Adrenal gland (tissue), 12 donors: ENCODE data around the gene RBM5. TPM values are rescaled to one million over a fixed set of nuclear protein-coding genes. Genes with fewer than 3 reads are reported as not detected.

Experiments used
- DNase-seq, 7 donors: peaks; one replicate each; pipeline ENCODE4 v3.0.0-alpha.2; 2019 to 2020
- H3K27ac ChIP-seq, 5 donors: fragments of 200-600 bp; sonication (generic) in 4 of 5; 1 replicate in 3 of 5; 2 replicates in 2 of 5; pipeline versions ENCODE4 v1.5.1 to v1.8.0; 2016 to 2020; ENCODE audit warnings: mild to moderate bottlenecking in 1 of 5
- H3K27me3 ChIP-seq: fragments of 200-600 bp; 2 replicates; pipeline ENCODE4 v1.8.0; 2021
- H3K36me3 ChIP-seq, 2 donors: fragments of 200-600 bp; replicated peaks in 1 of 2; 1 replicate in 1 of 2; 2 replicates in 1 of 2; pipeline versions ENCODE4 v1.5.1 to v1.8.0; 2018 to 2022
- H3K4me1 ChIP-seq, 2 donors: fragments of 200-600 bp; replicated peaks in 1 of 2; 1 replicate in 1 of 2; 2 replicates in 1 of 2; pipeline versions ENCODE4 v1.5.1 to v1.8.0; 2018 to 2021
- H3K4me3 ChIP-seq, 4 donors: fragments of 200-600 bp; sonication (generic) in 3 of 4; one replicate each; pipeline ENCODE4 v1.5.1; 2016 to 2018
- H3K9me3 ChIP-seq, 3 donors: fragments of 200-600 bp; sonication (generic) in 1 of 3; replicated peaks in 1 of 3; 1 replicate in 2 of 3; 2 replicates in 1 of 3; pipeline versions ENCODE4 v1.5.1 to v1.8.0; 2016 to 2021
- POLR2A ChIP-seq, 2 donors: fragments of 450-650 bp; IDR thresholded peaks; one replicate each; pipeline ENCODE4 v1.6.1; 2017; ENCODE audit warnings: antibody characterized with exemption in 2 of 2, mild to moderate bottlenecking in 2 of 2, moderate library complexity in 1 of 2
- WGBS, 4 donors: extraction: QIAGEN DNeasy Blood & Tissue Kit in 2 of 4; methylation state at CpG; one replicate each; pipeline versions ENCODE4 v1.1.5 to v1.1.7; 2013 to 2017; 5-methylcytosine and 5-hydroxymethylcytosine counted together
- intact Hi-C, 2 donors: fragments of 100-400 bp; cut with DNase I; formaldehyde crosslinking; loops; one replicate each; pipeline versions ENCODE4 v1.14.1 to v1.15.0; 2022 to 2023
- polyA plus RNA-seq, 3 donors: library from polyadenylated mRNA; stranded (reverse); fragments of 200-250 nt in 2 of 3; fragments of 350-450 nt in 1 of 3; fragmentation: Illumina TruSeq in 1 of 3; extraction: RNeasy Lipid Tissue Mini Kit (QIAGEN cat#74804) in 1 of 3; gene quantifications; one replicate each; pipeline ENCODE4 v1.2.3, GENCODE V29; 2013 to 2014
- total RNA-seq, 9 donors: library from RNA; depleted of rRNA in 4 of 9; stranded (reverse); fragments of >200 nt in 4 of 9; fragments of 120-200 nt in 1 of 9; fragmentation: NEBNext Ultra II Directional in 1 of 9; extraction: Animal tissue kit (Norgen Biotek cat#: 25700) in 1 of 9; gene quantifications; one replicate each; pipeline versions ENCODE4 v1.1.0 to v1.2.4, GENCODE V29; 2013 to 2023
- TF ChIP-seq, protein P1 (sequence below), 6 experiments: fragments of 450-650 bp in 4 of 6; fragments of 200-600 bp in 2 of 6; sonication (generic) in 1 of 6; IDR thresholded peaks; 1 replicate in 5 of 6; 2 replicates in 1 of 6; pipeline versions ENCODE4 v1.5.1 to v1.8.0; 2016 to 2021; ENCODE audit warnings: antibody characterized with exemption in 6 of 6, mild to moderate bottlenecking in 2 of 6, moderate library complexity in 1 of 6
- donor health status: healthy with polysubstance abuse.
- donor health status: Bipolar disorder and iron deficiency.
- donor health status: DM: yes; HTN: yes; CAD: no.
- donor health status: DM: no; HTN: no; CAD: no.
- donor health status: DM: no; HTN: no; CAD: no.
- donor health status: DM: yes; HTN: yes; CAD: no.

RBM5 gene
- total and polyA plus RNA-seq, 12 donors, result 51.9 to 224 (median 115) TPM

DNA sequence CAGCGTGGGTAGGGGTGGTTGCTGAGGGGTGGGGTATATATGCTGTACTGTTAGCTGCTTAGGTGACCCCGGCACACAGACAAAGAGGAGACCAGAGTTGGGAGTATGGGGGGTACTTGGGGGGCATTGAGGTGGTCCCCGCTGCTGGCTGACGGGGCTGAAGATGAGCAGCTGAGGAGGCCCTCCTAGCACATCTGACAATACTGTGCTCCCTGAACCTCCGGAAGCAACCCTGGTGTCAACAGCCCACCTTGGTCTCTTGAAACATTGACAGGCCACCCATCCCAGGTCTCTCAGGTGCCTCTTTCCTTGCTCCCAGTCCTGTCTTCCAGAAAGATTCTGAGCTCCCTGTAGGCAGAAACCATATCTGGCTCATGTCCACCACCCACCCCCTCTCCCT is 47.2 kb downstream of the RBM5 start:
- intact Hi-C loops, result no loop called here
- Histone ChIP-seq H3K9me3 (no peaks in the 10 kb centered on the region), H3K27me3 (no peaks in the 10 kb centered on the region), H3K27ac (no peak overlapping the region), H3K4me3 (no peak overlapping the region), H3K4me1 (no peaks in the 10 kb centered on the region), H3K36me3 (no peaks in the 10 kb centered on the region)
- 87 to 97% (median 93%) methylated on average over 3 to 5 of the region's 5 CpGs for WGBS, 4 donors
- DNase-seq, result no peak
- no peak for TF ChIP-seq POLR2A (IDR thresholded peaks at IDR 0.05)
- TF ChIP-seq, protein P1, sequence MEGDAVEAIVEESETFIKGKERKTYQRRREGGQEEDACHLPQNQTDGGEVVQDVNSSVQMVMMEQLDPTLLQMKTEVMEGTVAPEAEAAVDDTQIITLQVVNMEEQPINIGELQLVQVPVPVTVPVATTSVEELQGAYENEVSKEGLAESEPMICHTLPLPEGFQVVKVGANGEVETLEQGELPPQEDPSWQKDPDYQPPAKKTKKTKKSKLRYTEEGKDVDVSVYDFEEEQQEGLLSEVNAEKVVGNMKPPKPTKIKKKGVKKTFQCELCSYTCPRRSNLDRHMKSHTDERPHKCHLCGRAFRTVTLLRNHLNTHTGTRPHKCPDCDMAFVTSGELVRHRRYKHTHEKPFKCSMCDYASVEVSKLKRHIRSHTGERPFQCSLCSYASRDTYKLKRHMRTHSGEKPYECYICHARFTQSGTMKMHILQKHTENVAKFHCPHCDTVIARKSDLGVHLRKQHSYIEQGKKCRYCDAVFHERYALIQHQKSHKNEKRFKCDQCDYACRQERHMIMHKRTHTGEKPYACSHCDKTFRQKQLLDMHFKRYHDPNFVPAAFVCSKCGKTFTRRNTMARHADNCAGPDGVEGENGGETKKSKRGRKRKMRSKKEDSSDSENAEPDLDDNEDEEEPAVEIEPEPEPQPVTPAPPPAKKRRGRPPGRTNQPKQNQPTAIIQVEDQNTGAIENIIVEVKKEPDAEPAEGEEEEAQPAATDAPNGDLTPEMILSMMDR (IDR thresholded peaks at IDR 0.05), result no peak

DNA sequence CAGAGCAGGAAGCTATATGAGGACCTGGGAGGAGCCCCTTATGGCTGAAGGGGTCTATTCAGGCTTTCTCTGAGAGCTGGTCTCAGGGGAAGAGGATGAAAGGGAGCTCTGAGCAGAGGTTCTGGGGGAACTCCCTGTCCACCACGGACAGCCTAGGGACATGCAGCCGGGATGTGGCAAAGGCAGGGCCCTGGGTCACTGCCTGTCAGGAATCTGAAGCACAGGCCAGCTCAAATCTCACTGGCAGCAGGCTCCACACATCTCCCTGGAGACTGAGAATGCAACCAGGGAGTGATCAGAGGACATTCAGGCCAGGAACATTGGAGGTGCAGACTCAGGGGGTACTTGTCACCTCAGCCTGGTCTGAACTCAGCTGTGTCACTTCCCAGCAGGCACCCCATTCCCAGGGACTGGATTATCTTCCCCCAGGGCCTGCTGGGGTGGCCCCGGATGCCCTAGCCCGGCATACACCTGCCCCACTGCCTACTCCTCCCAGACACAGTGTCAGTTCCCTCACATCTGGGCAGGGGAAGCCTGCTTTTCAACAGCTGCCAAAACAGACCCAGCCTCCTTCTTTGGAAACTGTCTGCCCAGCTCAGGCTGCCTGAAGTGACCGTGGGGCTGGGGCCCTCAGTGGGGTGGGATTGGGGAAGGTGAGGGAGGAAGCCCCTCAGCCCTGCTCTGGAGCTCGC is 48.1 kb downstream of the RBM5 start:
- TF ChIP-seq, protein P1 (IDR thresholded peaks at IDR 0.05), result no peak
- TF ChIP-seq POLR2A (IDR thresholded peaks at IDR 0.05), result no peak

DNA sequence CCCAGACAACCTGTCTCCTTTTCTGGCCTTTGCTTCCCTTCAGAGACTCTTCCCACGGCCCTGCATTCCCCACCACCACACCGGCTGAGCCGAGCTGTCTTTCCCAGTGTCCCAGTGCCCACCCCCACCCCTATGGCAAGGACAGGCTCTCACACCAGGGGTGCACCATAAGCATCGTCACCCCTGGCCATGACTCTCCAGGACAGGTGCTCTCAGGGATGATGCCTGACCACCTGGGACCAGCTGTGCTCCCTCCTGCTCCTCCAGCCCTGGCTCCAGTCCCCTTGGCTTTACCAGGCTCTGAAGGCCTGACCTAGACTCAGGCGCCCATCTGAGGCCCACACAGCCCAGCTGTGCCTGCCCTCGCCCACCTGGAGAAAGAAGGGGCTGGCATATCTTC is 48.8 kb downstream of the RBM5 start:
- H3K27me3 ChIP-seq, result no peaks in the 10 kb centered on the region
- no peak overlapping the region for H3K4me3 ChIP-seq
- no peaks in the 10 kb centered on the region for H3K9me3 ChIP-seq
- TF ChIP-seq POLR2A (IDR thresholded peaks at IDR 0.05), result no peak
- TF ChIP-seq, protein P1 (IDR thresholded peaks at IDR 0.05), result no peak
- no peak for DNase-seq
- 90 to 96% (median 94%) methylated on average over 4 to 6 of the region's 6 CpGs for WGBS, 4 donors
- intact Hi-C loops, result no loop called here
- no peaks in the 10 kb centered on the region for H3K36me3 ChIP-seq
- H3K27ac ChIP-seq, result no peak overlapping the region
- no peaks in the 10 kb centered on the region for H3K4me1 ChIP-seq

More for the DNA sequence above, 48.1 kb downstream of the RBM5 start:
- Histone ChIP-seq H3K27ac (no peak overlapping the region), H3K36me3 (no peaks in the 10 kb centered on the region), H3K4me1 (no peaks in the 10 kb centered on the region), H3K27me3 (no peaks in the 10 kb centered on the region), H3K9me3 (no peaks in the 10 kb centered on the region), H3K4me3 (no peak overlapping the region)
- intact Hi-C loops, result no loop called here
- DNase-seq, result no peak
- 63 to 76% (median 74%) methylated on average over 4 to 6 of the region's 6 CpGs for WGBS, 4 donors

DNA sequence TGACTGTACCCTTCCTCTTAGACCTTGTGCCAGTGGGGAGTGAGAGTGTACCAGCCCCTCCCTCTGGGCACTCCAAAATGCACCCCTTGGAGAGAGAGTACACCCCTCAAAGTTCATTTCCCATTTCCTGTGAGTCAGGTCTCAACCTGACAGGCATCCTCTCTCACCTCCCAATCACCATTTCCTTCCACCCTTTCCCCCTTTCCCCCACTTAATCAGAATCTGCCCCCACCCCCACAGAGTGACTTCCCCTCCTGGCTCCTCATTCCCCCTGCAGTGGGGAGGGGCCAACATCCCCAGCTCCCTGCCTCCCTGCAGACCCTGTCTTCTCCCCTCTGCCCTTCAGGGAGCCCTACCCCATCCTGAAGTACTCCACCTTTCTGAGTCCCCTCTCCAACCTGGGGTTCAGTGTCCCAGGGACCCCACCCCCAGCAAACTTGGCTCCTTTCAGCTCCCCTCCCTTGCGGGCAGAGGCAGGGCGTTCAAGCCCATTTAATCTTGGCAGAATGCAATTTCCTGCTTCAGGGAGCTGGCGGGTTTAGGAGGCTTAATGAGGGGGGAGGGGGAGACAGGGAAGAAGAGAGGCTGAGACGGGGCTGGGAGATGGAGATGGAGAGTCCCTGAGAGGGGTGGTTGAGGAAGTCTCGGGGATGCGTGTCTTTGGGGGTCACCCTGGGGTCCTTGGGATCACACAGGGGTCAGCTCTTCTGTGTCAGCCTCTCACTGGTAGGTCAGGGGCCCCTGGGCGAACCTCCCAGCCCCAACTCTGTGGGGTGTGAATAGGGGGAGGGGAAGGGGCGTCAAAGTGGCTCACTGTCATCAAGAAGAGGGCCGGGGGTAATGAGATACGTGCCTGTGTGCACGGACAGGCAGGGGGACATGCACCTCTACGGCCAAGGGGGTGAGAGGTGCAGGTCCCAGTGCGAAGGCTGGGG is 49.8 kb downstream of the RBM5 start:
- 33 to 42% (median 38%) methylated on average over 12 to 13 of the region's 13 CpGs for WGBS, 4 donors

More for the DNA sequence above, 49.8 kb downstream of the RBM5 start:
- Histone ChIP-seq H3K4me1 (no peaks in the 10 kb centered on the region), H3K27me3 (no peaks in the 10 kb centered on the region), H3K4me3 (no peak overlapping the region), H3K27ac (no peak overlapping the region), H3K9me3 (no peaks in the 10 kb centered on the region), H3K36me3 (no peaks in the 10 kb centered on the region)
- intact Hi-C loops, result no loop called here
- no peak for DNase-seq
- TF ChIP-seq, protein P1 (IDR thresholded peaks at IDR 0.05), result no peak
- TF ChIP-seq POLR2A (IDR thresholded peaks at IDR 0.05), result no peak
